Activated CD4-positive, alpha-beta T cell treated with anti-CD3 and anti-CD28 coated beads, Interleukin-2, amount 10 ng/mL, durations not matched to agents 24 days and 14 days (primary cell): Measurements from ENCODE around the gene LILRA5. TPM values are rescaled to one million over a fixed set of nuclear protein-coding genes. Genes with fewer than 3 reads are reported as not detected.

ENCODE experiments used
- DNase-seq: peaks from one replicate; pipeline ENCODE4 v3.0.0; 2022
- H3K27ac Mint-ChIP-seq: one replicate; pipeline ENCODE4 v1.8.0; 2022; ENCODE audit warnings: mild to moderate bottlenecking, mixed read lengths
- H3K27me3 Mint-ChIP-seq: one replicate; pipeline ENCODE4 v1.8.0; 2022; ENCODE audit warnings: mixed read lengths
- H3K36me3 Mint-ChIP-seq: one replicate; pipeline ENCODE4 v1.8.0; 2022; ENCODE audit warnings: low read depth, mild to moderate bottlenecking, mixed read lengths
- H3K4me1 Mint-ChIP-seq: one replicate; pipeline ENCODE4 v1.8.0; 2021; ENCODE audit warnings: mixed read lengths
- H3K4me3 Mint-ChIP-seq: one replicate; pipeline ENCODE4 v1.8.0; 2022; ENCODE audit warnings: mild to moderate bottlenecking, moderate library complexity, mixed read lengths
- H3K9me3 Mint-ChIP-seq: one replicate; pipeline ENCODE4 v1.8.0; 2021; ENCODE audit warnings: mixed read lengths
- intact Hi-C: fragments of 100-400 bp; cut with micrococcal nuclease; formaldehyde crosslinking; loops from one replicate; pipeline ENCODE4 v1.15.1; 2023
- total RNA-seq: library from RNA; stranded (reverse); gene quantifications from 2 replicates; pipeline ENCODE4 v1.2.3, GENCODE V29; 2022

Gene LILRA5
- total RNA-seq, 1 donor from 2014 or later = not detected

GRCh38 chr19:54266133-54266532 lies 46.8 kb downstream of the LILRA5 start:
- no peak overlapping the region for H3K27ac Mint-ChIP-seq
- peaks cover 21% of the 10 kb centered on the region for H3K27me3 Mint-ChIP-seq
- no peaks in the 10 kb centered on the region for H3K4me1 Mint-ChIP-seq
- peak; percentile 88 for DNase-seq
- intact Hi-C loops = loop anchor here (1.0 kb wide), 1 partner anchor 98 kb away; no protein-coding TSS in a partner anchor
- no peaks in the 10 kb centered on the region for H3K36me3 Mint-ChIP-seq
- H3K4me3 Mint-ChIP-seq = no peak overlapping the region
- H3K9me3 Mint-ChIP-seq = no peaks in the 10 kb centered on the region

- Mint-ChIP-seq H3K36me3 (no peaks in the 10 kb centered on the region), H3K27ac (no peak overlapping the region), H3K4me3 (no peak overlapping the region), H3K27me3 (peaks cover 6% of the 10 kb centered on the region), H3K9me3 (no peaks in the 10 kb centered on the region), H3K4me1 (no peaks in the 10 kb centered on the region)
- DNase-seq = no peak
- intact Hi-C loops = no loop called here
Measured at GRCh38 chr19:54262470-54262869, 50.5 kb downstream of the LILRA5 start.

- H3K27ac Mint-ChIP-seq = no peak overlapping the region
- H3K36me3 Mint-ChIP-seq = no peaks in the 10 kb centered on the region
- intact Hi-C loops = no loop called here
- no peaks in the 10 kb centered on the region for H3K9me3 Mint-ChIP-seq
- H3K4me3 Mint-ChIP-seq = no peak overlapping the region
- DNase-seq = no peak
- H3K27me3 Mint-ChIP-seq = peaks cover 6% of the 10 kb centered on the region
- H3K4me1 Mint-ChIP-seq = no peaks in the 10 kb centered on the region
Measured at GRCh38 chr19:54262066-54262465, 50.9 kb downstream of the LILRA5 start.

- no peaks in the 10 kb centered on the region for H3K36me3 Mint-ChIP-seq
- intact Hi-C loops = no loop called here
- no peaks in the 10 kb centered on the region for H3K9me3 Mint-ChIP-seq
- H3K27me3 Mint-ChIP-seq = peaks cover 2% of the 10 kb centered on the region
- no peak within 1 kb of the TSS for H3K4me3 Mint-ChIP-seq
- no peak for DNase-seq
- no peak within 1 kb of the TSS for H3K27ac Mint-ChIP-seq
- H3K4me1 Mint-ChIP-seq = no peaks in the 10 kb centered on the region
Measured at GRCh38 chr19:54257116-54257480, 55.9 kb downstream of the LILRA5 start, which contains the start of gene LILRB5. Gene LILRB5 (minus strand): TSS chr19:54257273. CDS start chr19:54257193, 80 bp downstream.

Other genes starting within 250 kb of the LILRA5 start
- not detected in 2 replicates for gene VSTM1, start 249.3 kb downstream of the LILRA5 start, total RNA-seq
- gene TARM1, start 231.8 kb downstream of the LILRA5 start, total RNA-seq = not detected in 2 replicates
- 0.17 and 0.26 TPM in 2 replicates for gene OSCAR, start 212.4 kb downstream of the LILRA5 start, total RNA-seq
- 105 and 131 TPM in 2 replicates for gene NDUFA3, start 210.3 kb downstream of the LILRA5 start, total RNA-seq
- 31.0 and 33.7 TPM in 2 replicates for gene TFPT, start 197.5 kb downstream of the LILRA5 start, total RNA-seq
- 110 and 115 TPM in 2 replicates for gene PRPF31, start 197.4 kb downstream of the LILRA5 start, total RNA-seq
- 64.5 and 73.4 TPM in 2 replicates for gene CNOT3, start 175.4 kb downstream of the LILRA5 start, total RNA-seq
- gene LENG1, start 153.4 kb downstream of the LILRA5 start, total RNA-seq = 4.6 and 5.7 TPM in 2 replicates
- 0.54 and 1.1 TPM in 2 replicates for gene TMC4, start 140.0 kb downstream of the LILRA5 start, total RNA-seq
- gene MBOAT7, start 123.6 kb downstream of the LILRA5 start, total RNA-seq = 289 and 291 TPM in 2 replicates
- 17.9 and 18.4 TPM in 2 replicates for gene TSEN34, start 121.9 kb downstream of the LILRA5 start, total RNA-seq
- gene RPS9, start 112.3 kb downstream of the LILRA5 start, total RNA-seq = 1,530 and 1,555 TPM in 2 replicates
- gene LILRB3, start 90.2 kb downstream of the LILRA5 start, total RNA-seq = 0.26 TPM in 1 of 2 replicates, not detected in the other
- gene LILRA6, start 70.4 kb downstream of the LILRA5 start, total RNA-seq = 0.09 TPM in 1 of 2 replicates, not detected in the other
- not detected in 2 replicates for gene LILRB5, start 55.9 kb downstream of the LILRA5 start, total RNA-seq
- not detected in 2 replicates for gene LILRB2, start 32.1 kb downstream of the LILRA5 start, total RNA-seq
- gene LILRA4, start 26.0 kb upstream of the LILRA5 start, total RNA-seq = not detected in 2 replicates
- 5.9 and 7.7 TPM in 2 replicates for gene LAIR1, start 51.8 kb upstream of the LILRA5 start, total RNA-seq
- 0.21 and 0.78 TPM in 2 replicates for gene TTYH1, start 102.3 kb upstream of the LILRA5 start, total RNA-seq
- gene LENG8, start 136.0 kb upstream of the LILRA5 start, total RNA-seq = 202 and 214 TPM in 2 replicates
- gene LENG9, start 150.6 kb upstream of the LILRA5 start, total RNA-seq = 8.2 and 8.3 TPM in 2 replicates
- 0.61 and 0.64 TPM in 2 replicates for gene CDC42EP5, start 160.1 kb upstream of the LILRA5 start, total RNA-seq
- 34.2 and 35.0 TPM in 2 replicates for gene LAIR2, start 189.7 kb upstream of the LILRA5 start, total RNA-seq